ENCODE data around the gene TRIM68.

The TRIM68 gene

DNA sequence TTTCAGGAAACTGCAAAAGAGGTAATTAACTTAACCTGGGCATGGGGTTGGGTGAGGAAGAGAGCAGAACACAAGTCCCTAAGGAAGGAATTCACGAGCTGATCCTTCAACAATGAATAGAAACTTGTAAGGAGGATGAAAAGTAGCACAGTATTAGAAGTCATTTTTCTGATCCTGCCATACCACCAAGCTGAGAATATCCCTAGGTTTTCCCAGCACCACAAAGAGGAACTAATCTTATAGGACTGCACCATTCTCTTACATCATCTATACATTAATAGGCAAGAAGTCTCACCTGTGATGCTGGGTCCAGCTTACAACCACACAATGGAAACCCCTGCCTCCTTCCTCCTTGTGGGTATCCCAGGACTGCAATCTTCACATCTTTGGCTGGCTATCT is 14.3 kb downstream of the TRIM68 start, which contains the start of gene OR52I1:
Gene OR52I1, plus strand, starts transcription at position 301 of the 400 bp plus-strand sequence. Its CDS starts 0 bp downstream, at position 301.
- Histone ChIP-seq H3K4me2 (ENCODE audit: low read depth, low read length, poor library complexity, severe bottlenecking) (no peak within 1 kb of the TSS), H3K79me2 (ENCODE audit: insufficient read depth, low read length) (no peaks in the 10 kb centered on the region), H3K9me2 (replicated peaks; ENCODE audit: low read depth, low read length) (no peaks in the 10 kb centered on the region), H3K27me3 (ENCODE audit: insufficient read depth, low read length, poor library complexity, severe bottlenecking) (no peaks in the 10 kb centered on the region), H3K4me3 (ENCODE audit: low read length, poor library complexity, severe bottlenecking) (no peak within 1 kb of the TSS), H3K36me3 (ENCODE audit: insufficient read depth, low read length) (no peaks in the 10 kb centered on the region), H4K20me1 (ENCODE audit: insufficient read depth, low read length, poor library complexity, severe bottlenecking) (no peaks in the 10 kb centered on the region), H3F3A (ENCODE audit: low read depth) (no peaks in the 10 kb centered on the region), H3K4me1 (ENCODE audit: insufficient read depth, low read length, poor library complexity, severe bottlenecking) (no peaks in the 10 kb centered on the region), H3K9ac (ENCODE audit: low read depth, low read length, poor library complexity, severe bottlenecking) (no peak within 1 kb of the TSS), H3K9me3 (ENCODE audit: insufficient read depth, low read depth, low read length) (no peaks in the 10 kb centered on the region), H2AFZ (ENCODE audit: low read length) (no peak within 1 kb of the TSS)
- TF ChIP-seq, protein P1, sequence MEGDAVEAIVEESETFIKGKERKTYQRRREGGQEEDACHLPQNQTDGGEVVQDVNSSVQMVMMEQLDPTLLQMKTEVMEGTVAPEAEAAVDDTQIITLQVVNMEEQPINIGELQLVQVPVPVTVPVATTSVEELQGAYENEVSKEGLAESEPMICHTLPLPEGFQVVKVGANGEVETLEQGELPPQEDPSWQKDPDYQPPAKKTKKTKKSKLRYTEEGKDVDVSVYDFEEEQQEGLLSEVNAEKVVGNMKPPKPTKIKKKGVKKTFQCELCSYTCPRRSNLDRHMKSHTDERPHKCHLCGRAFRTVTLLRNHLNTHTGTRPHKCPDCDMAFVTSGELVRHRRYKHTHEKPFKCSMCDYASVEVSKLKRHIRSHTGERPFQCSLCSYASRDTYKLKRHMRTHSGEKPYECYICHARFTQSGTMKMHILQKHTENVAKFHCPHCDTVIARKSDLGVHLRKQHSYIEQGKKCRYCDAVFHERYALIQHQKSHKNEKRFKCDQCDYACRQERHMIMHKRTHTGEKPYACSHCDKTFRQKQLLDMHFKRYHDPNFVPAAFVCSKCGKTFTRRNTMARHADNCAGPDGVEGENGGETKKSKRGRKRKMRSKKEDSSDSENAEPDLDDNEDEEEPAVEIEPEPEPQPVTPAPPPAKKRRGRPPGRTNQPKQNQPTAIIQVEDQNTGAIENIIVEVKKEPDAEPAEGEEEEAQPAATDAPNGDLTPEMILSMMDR (conservative IDR thresholded peaks at IDR 0.05; ENCODE audit: low read length), result no peak
- no peak for TF ChIP-seq EZH2phosphoT487 (IDR thresholded peaks at IDR 0.05; ENCODE audit: borderline replicate concordance)

DNA sequence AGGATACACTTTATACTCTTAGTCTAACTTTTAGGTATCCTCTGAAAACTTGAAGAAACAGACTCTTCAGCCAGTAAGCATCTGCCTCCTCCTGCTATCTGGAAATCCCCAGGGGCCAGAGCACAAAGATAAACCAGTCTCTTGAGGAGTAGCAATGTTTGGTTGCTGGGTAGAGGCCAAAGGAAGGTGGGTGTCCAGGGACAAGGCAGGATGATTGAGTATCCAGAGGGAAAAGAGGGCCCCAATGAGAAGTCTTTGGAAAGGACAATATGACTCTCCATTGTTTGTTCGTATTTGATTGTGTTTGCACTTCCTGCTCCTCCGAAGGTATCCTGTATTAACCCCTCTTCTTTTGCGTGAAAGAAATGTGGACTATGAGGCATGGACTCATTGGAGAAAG is 19.0 kb downstream of the TRIM68 start:
- H3K9ac ChIP-seq (ENCODE audit: low read depth, low read length, poor library complexity, severe bottlenecking), result no peak overlapping the region
- no peaks in the 10 kb centered on the region for H3K4me1 ChIP-seq (ENCODE audit: insufficient read depth, low read length, poor library complexity, severe bottlenecking)
- no peaks in the 10 kb centered on the region for H3K79me2 ChIP-seq (ENCODE audit: insufficient read depth, low read length)
- no peaks in the 10 kb centered on the region for H3K27me3 ChIP-seq (ENCODE audit: insufficient read depth, low read length, poor library complexity, severe bottlenecking)
- H2AFZ ChIP-seq (ENCODE audit: low read length), result no peak overlapping the region
- H3K4me3 ChIP-seq (ENCODE audit: low read length, poor library complexity, severe bottlenecking), result no peak overlapping the region
- no peaks in the 10 kb centered on the region for H3K9me3 ChIP-seq (ENCODE audit: insufficient read depth, low read depth, low read length)
- H3K9me2 ChIP-seq (replicated peaks; ENCODE audit: low read depth, low read length), result no peaks in the 10 kb centered on the region
- H4K20me1 ChIP-seq (ENCODE audit: insufficient read depth, low read length, poor library complexity, severe bottlenecking), result no peaks in the 10 kb centered on the region
- H3K4me2 ChIP-seq (ENCODE audit: low read depth, low read length, poor library complexity, severe bottlenecking), result no peak overlapping the region
- H3K36me3 ChIP-seq (ENCODE audit: insufficient read depth, low read length), result no peaks in the 10 kb centered on the region
- no peaks in the 10 kb centered on the region for H3F3A ChIP-seq (ENCODE audit: low read depth)
- TF ChIP-seq, protein P1 (conservative IDR thresholded peaks at IDR 0.05; ENCODE audit: low read length), result no peak
- no peak for TF ChIP-seq EZH2phosphoT487 (IDR thresholded peaks at IDR 0.05; ENCODE audit: borderline replicate concordance)

DNA sequence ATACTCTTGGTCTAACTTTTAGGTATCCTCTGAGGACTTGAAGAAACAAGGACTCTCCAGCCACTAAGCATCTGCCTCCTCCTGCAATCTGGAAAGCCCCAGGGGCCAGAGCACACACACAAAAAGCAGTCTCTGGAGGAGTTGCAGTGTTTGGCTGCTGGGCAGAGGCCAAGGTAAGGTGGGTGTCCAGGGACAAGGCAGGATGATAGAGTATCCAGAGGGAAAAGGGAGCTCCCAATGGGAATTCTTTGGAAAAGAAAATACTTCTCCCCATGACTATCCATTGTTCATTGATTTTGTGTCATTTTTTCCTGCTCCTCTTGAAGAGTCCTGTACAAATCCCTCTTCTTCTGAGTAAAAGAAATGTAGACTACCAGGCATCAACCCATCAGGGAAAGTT is 26.6 kb downstream of the TRIM68 start, which contains the start of gene OR52I2:
Gene OR52I2, plus strand, starts transcription at position 301 of the 400 bp plus-strand sequence.
- Histone ChIP-seq H3K4me1 (ENCODE audit: insufficient read depth, low read length, poor library complexity, severe bottlenecking) (peaks cover under 1% of the 10 kb centered on the region), H3K27me3 (ENCODE audit: insufficient read depth, low read length, poor library complexity, severe bottlenecking) (peaks cover 14% of the 10 kb centered on the region), H3K79me2 (ENCODE audit: insufficient read depth, low read length) (no peaks in the 10 kb centered on the region), H3K9me2 (replicated peaks; ENCODE audit: low read depth, low read length) (no peaks in the 10 kb centered on the region), H4K20me1 (ENCODE audit: insufficient read depth, low read length, poor library complexity, severe bottlenecking) (no peaks in the 10 kb centered on the region), H3K4me3 (ENCODE audit: low read length, poor library complexity, severe bottlenecking) (no peak within 1 kb of the TSS), H3K36me3 (ENCODE audit: insufficient read depth, low read length) (no peaks in the 10 kb centered on the region), H2AFZ (ENCODE audit: low read length) (no peak within 1 kb of the TSS), H3K9ac (ENCODE audit: low read depth, low read length, poor library complexity, severe bottlenecking) (no peak within 1 kb of the TSS), H3K9me3 (ENCODE audit: insufficient read depth, low read depth, low read length) (no peaks in the 10 kb centered on the region), H3F3A (ENCODE audit: low read depth) (no peaks in the 10 kb centered on the region), H3K4me2 (ENCODE audit: low read depth, low read length, poor library complexity, severe bottlenecking) (no peak within 1 kb of the TSS)
- TF ChIP-seq EZH2phosphoT487 (IDR thresholded peaks at IDR 0.05; ENCODE audit: borderline replicate concordance), result no peak
- TF ChIP-seq, protein P1 (conservative IDR thresholded peaks at IDR 0.05; ENCODE audit: low read length), result no peak

All from Loucy (cell line).